Endometrium (tissue), 2 donors: Measurements from ENCODE around the gene GAREM1.

Source experiments
- FAIRE-seq: peaks from 2 replicates; lab custom pipeline; 2012; peaks lifted over from hg19 to GRCh38; lab: Jason Lieb, UNC
- donor health status: control.
- donor health status: control.

The GAREM1 gene

GRCh38 chr18:32287873-32288272 lies 182.8 kb downstream of the GAREM1 start:
- FAIRE-seq = no peak

- no peak for FAIRE-seq
Observed at GRCh38 chr18:32287249-32287648, 183.4 kb downstream of the GAREM1 start.

DNA sequence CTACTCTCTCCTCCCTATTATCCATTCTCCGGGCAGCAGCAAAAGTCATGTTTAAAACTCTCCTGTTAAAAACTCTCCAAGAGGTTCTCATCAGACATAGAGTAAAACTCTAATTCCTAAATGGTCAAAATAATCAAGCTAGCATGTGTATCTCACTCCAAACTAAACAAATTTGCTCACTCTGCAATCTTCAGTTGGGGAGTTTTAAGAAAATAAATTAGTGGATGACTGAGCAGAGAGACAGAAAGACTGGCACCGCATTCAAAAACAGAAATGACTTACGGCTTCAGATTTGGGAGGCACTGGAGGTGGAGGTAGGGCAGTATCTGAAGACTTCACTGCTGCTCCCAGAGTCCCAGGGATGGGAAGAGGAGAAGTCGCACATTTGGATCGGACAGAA lies 183.9 kb downstream of the GAREM1 start:
- no peak for FAIRE-seq

DNA sequence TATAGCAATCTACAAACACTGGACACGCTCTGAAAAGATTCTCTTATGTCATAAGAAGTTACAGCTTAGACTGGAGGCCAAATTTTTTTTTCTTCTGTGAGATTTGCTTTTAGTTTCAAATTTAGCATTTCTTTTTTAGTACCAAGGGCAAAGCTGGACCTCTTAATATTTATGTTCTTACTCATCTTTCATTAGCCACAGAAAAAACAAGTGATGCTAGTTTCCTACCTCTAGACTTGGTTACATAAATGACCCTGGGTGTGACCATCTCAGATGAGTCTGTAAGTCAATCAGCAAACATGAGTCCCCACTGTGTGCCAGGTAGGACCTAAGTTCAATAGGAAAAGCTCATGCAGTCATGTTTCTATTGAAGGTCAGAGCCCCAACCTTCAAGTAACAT lies 186.4 kb downstream of the GAREM1 start:
- FAIRE-seq = no peak

DNA sequence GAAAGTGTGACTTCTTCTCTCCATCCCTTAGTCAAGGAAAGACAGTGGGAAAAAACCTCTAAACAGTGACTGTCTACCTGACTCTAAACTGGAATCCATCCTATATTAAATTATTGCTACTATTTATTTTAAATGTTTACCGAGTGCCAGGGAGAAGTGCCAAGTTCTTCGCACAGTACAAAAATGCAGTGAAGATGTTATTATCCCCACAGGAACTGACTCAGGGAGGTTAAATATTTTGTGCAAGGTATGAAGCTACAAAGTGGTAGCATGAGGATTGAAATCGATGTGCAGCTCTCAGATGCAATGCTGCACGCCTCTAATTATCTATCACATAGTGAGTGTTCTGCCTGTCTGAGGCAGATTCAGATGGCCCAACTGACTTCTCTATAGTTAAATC lies 189.8 kb downstream of the GAREM1 start:
- no peak for FAIRE-seq

- no peak for FAIRE-seq
Observed at GRCh38 chr18:32280188-32280783, 190.4 kb downstream of the GAREM1 start.

DNA sequence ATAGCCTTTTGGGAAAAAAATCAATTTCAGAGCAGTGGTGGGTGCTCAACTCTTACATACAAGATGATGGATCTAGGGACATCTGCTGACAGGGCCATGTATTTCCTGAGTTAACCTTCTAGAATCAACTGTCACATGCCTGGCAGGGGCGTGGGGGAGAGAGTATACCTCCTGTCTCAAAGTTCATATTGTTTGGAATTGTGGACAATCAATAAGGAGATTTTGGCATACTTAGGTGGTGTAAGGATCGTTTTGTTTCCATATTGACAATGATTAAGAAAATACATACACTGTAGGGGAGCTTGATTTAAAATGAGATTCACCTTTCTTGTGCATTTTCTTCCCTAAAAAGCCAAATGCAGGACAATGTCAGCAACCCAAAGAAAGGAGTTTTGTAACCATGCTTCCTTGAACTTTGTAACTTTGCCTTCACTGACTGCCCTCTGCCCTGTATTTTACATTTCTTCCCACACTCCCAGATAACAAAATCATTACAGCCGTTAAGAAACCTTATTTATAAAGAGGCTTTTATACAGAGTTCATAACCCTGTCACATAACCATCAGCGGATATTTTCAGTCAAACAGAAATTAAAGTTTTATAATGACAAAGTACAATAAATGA lies 192.4 kb downstream of the GAREM1 start:
- FAIRE-seq = no peak

GRCh38 chr18:32277549-32277948 lies 193.1 kb downstream of the GAREM1 start:
- FAIRE-seq = no peak

- no peak for FAIRE-seq
Observed at GRCh38 chr18:32276906-32277305, 193.8 kb downstream of the GAREM1 start.

DNA sequence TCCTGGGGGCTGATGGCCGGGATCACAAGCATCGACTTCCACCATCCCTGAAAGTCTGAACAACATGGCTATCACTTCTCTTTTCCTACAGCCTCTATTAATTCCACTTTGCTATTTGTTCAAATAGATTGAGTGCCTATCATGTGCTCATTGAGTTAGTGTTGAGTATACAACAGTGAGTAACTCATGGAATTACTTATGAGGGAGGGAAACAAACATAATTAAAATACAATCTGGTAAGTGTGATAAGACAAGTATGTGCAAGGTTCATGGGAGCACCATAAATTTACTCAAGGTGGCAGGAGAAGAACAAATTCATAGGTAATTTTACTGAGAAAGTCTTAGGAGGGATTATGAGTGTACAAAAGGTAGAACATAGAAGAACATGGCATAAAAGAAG lies 194.4 kb downstream of the GAREM1 start:
- FAIRE-seq = no peak

- FAIRE-seq = no peak
Observed at GRCh38 chr18:32275221-32275620, 195.5 kb downstream of the GAREM1 start.

GRCh38 chr18:32274307-32274706 lies 196.4 kb downstream of the GAREM1 start:
- FAIRE-seq = no peak

- no peak for FAIRE-seq
Observed at GRCh38 chr18:32271672-32272208, 198.9 kb downstream of the GAREM1 start.

DNA sequence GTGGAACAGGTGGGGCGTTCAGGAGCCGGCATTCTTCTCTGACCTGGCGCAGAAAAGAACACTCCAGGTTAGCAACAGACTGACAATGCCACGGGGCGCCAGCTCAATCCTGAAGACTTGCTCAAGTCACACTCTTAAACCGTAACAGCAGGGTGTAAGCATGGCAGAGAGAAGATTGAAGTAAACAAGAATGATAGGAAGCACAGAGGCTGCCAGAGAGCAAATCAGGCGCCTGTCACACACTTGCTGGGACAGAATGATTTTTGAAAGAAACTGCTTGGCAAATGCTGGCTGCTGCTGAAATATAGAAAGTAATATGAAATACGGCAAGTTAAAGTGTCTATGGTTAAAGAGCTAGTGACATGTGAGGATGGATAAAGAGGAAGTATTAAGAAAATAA lies 200.3 kb downstream of the GAREM1 start:
- FAIRE-seq = no peak

GRCh38 chr18:32267463-32267862 lies 203.2 kb downstream of the GAREM1 start:
- no peak for FAIRE-seq

GRCh38 chr18:32264401-32264800 lies 206.3 kb downstream of the GAREM1 start:
- no peak for FAIRE-seq

DNA sequence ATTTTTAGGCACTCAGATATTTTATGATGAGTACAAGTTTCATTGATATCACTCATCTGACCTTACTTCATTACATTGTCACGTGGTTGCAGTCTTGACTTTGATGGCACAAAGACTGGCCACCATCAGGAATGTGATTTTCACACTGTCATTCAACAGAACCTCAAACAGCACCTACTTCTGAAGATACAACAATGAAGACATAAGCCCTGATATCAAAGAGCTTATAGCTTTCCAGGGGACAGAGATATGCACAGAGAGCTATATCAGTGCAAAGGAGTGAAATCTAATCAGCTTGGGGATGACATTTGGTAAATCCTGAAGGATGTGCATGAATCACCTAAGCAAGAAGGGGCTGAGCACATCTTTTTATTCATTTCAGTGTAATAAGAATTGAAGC lies 208.6 kb downstream of the GAREM1 start:
- FAIRE-seq = no peak

DNA sequence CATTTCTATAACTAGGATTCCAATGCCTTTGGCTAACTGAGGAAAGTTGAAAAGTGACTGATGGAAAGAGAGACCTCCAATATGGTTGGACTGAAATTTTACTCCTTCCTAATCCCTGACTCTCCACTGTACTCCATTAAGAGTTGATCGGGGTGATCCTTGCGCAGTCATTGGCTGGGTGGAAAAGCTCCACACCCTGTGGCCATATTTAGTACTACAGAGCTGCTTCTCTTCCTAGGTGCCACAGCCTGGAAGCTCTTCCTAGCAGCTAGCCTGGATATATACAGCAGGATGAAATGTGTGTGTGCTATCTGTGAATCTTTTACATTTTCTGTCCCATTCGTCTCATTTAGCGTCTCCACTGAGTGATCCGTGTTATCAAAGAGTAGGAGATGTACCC lies 209.7 kb downstream of the GAREM1 start:
- no peak for FAIRE-seq

- FAIRE-seq = no peak
Observed at GRCh38 chr18:32259553-32259952, 211.1 kb downstream of the GAREM1 start.

DNA sequence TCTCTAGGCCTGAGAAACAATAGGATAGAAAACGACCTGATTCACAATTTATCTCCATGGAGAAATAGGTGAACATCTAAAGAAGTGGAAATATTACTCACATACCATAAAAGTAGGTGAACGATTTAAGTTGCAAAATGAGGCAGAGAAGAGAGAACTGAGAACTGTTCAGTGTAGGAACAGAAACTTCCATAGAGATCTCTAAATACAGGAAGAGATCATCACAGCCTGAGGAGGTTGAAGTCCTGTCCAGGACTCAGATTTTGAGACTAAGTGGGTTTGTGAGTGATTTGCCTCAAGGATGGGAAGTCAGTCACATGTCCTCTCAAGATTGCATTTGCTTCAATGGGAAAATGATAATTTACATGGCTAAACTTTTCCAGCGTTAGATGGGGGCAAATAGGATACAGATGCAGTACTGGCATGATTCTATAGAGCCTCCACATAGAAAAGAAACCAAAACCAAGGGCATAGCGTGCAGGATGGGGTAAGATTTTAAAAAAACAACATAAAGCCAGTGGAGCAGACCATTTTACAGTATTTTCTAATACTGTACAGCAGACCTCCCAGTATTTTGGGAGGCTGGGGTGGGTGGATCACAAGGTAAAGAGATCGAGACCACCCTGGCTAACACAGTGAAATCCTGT lies 212.0 kb downstream of the GAREM1 start:
- FAIRE-seq = no peak

- FAIRE-seq = no peak
Observed at GRCh38 chr18:32258148-32258547, 212.5 kb downstream of the GAREM1 start.

GRCh38 chr18:32257084-32257785 lies 213.4 kb downstream of the GAREM1 start:
- FAIRE-seq = no peak

- no peak for FAIRE-seq
Observed at GRCh38 chr18:32255570-32255969, 215.1 kb downstream of the GAREM1 start.
